GM19099 (cell line): Measurements from ENCODE around the gene TLN1.

ENCODE experiments used
- POLR2A ChIP-seq: IDR thresholded peaks from 3 replicates; pipeline ENCODE4 v1.6.1; 2011; ENCODE audit warnings: low read depth; ENCODE audit not compliant: insufficient read length; ENCODE audit errors: extremely low read depth

The TLN1 gene

DNA sequence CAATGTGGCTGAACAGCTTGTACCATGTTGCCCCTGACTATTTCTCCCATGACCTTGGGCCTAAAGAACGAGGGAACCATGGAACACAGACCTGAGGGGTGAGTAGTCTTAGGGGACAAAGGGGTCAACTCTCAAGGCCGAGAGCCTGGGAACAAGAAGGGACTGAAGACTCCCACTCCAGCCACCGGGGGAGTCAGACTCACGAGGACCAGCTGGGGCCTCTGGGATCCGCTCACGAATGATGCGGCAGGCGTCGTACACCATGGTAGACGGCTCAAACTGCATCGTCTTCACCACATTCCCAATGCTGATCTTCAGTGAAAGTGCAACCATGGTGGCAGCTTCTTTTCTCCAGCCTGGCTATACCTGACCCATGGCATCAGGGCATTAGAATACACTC, 6.6 kb downstream of the TLN1 start:
- TF ChIP-seq POLR2A = no peak

DNA sequence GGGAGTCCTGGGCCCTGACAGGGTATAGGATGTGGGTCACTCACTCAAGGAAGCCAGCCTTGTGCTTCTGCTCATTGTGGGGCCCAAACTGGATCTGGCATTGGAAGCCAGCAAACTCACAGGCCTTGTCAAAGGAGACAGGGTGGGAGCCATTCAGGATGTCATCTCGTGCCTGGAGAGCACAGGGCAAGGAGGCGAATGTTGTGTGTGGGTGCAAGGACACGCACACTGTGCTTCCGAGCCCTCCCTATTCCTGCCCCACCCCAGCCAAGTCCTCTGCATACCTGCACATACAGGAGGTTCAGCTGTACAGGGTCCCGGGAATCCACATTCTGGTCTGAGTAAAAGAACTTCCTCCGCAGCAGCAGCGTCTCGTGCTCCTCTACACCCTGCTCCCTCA, 8.1 kb downstream of the TLN1 start:
- no peak for TF ChIP-seq POLR2A

DNA sequence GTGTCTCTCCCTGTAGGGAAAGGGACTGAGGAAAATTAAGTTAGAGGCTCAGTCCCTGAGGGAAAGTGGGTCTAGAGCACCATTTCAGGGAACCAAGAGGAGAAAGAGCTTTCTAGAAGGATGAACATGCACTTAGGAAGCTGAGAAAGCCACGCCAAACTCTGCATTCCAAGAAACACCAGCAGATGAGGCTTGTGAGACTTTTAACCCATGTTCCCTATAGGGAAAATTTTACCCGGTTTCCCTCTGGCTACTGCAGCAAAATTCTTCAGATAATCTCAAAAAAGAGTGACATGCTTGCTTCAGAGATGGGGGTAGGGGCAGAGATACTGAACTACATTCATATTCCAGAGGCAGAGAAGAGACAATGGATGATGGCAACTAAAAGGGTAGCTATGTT, 8.6 kb downstream of the TLN1 start:
- TF ChIP-seq POLR2A = no peak

DNA sequence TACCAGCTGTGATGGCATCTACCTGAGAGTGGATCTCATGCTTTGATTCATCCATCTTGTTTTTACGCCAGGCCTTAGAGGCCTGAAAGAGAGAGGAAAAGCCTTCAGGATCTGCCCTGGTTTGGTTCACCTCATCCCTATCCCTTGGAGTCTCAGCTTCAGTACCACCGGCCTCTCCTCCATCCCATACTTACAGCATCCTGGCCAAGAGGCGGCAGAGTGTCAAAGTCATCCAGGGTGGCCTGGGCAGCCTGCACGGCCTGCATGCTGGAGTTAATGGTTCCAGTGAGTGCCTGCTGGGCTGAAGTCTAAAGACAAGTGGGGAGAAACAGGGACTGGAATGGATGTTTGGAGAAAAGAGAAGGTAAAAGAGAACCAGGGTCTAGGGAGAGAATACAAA, 12.4 kb downstream of the TLN1 start:
- no peak for TF ChIP-seq POLR2A

DNA sequence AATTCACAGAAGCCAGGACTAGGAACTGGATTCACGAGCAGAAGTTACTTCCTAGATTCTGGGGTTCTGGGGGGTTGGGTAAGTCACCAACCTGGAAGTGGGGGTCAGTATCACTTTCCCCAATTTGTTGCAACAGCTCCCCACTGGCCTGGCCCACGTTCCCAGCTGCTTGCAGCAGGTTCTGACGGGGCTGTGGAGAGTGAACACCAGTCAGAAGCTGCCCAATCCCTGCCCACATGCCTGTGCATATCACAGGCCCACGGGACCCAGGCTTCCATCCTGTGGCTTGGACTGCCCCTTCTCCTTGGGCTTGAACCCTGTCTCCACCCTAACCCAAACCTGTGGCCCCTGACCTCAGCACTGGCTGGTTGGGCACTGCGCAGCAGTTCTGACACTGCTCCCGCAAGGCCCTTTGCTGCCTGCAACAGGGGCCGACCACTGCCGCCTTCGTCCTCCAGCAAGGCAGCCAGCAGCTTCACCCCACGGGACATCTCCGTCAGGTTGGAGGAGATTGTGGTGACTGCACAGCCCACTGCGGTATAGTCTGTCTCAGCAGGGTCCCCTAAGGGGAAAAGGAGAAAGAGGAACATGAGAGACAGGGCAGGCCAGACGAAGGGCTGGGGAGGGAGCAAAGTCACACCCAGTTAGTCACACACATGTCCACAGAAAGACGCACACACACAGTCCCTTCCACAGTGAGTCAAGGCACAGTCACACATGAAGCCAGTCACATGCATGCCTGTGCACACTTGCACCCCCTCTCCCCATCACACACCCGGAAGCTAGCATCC, 13.1 kb downstream of the TLN1 start:
- TF ChIP-seq POLR2A = no peak

GRCh38 chr9:35717132-35717870, 14.7 kb downstream of the TLN1 start:
- no peak for TF ChIP-seq POLR2A

DNA sequence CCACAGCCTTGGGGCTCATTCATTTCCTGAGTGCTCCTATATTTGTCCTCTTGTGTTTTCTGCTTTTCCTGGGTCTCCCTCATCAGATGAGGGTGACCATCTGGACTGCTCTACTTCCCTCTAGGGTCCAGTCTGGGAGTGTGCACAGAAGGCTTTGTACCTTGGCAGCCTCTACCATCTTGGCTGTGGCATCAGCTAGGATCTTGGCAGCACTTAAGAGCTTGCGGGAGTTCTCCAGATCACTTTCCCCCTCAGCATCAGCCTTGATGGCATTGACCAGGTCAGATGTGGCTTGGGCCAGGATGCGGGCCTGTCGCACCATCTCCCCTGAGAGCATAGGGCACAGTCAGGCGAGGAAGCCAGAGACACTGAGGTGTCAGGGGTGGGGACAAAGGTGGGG, 15.8 kb downstream of the TLN1 start:
- TF ChIP-seq POLR2A = no peak

- no peak for TF ChIP-seq POLR2A
These were observed 17.3 kb downstream of the TLN1 start for GRCh38 chr9:35714579-35715252.

- TF ChIP-seq POLR2A = no peak
These were observed 17.9 kb downstream of the TLN1 start for GRCh38 chr9:35714123-35714522.

DNA sequence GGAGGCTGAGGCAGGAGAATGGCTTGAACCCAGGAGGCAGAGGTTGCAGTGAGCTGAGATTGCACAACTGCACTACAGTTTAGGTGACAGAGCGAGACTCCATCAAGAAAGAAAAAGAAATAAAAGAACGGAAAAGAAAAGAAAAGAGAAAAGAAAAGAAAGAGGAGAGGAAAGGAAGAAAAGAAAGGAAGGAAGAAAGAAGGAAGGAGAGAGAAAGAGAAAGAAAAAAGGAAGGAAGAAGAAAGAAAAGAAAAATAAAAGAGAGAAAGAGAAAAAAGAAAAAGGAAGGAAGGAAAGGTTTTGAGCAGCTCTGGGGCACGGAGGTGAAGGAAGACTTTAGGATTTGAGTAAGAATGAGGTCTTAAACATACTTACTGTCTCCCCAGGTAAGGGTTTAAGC, 18.4 kb downstream of the TLN1 start:
- TF ChIP-seq POLR2A = no peak

GRCh38 chr9:35712762-35713400, 19.1 kb downstream of the TLN1 start:
- no peak for TF ChIP-seq POLR2A

GRCh38 chr9:35711501-35712428, 20.2 kb downstream of the TLN1 start:
- TF ChIP-seq POLR2A = no peak

DNA sequence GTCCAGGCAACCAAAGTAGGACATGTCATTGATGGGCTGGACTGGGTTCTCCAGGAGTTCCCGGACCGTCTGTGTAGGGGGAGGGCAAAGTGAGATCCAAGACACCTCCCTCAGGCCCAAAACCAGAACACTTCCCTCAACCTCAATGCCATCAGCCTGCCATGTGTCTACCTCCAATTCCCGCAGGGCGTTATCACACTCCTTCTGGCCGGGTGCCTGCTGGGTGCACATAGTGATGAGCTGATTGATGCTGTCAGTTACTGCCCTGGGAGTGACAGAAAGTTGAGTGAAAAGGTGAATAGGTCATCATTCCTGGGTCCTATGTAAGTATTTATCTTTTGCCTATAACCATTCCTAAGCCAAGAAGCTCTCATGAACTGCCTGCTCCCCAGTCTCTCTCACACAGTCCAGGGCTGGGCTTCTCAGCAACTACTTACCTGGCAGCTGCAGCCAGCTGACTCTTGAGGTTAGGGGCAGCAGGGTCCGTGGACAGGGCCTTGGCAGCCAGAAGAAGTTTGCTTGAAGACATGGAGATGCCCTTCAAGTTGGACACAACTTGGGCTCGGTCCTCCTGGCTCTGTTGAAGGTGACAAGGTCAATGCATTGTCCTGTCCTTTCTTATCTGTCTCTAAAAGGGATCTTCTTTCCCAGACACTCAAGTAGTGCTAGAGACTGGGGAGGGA, 21.0 kb downstream of the TLN1 start:
- no peak for TF ChIP-seq POLR2A

DNA sequence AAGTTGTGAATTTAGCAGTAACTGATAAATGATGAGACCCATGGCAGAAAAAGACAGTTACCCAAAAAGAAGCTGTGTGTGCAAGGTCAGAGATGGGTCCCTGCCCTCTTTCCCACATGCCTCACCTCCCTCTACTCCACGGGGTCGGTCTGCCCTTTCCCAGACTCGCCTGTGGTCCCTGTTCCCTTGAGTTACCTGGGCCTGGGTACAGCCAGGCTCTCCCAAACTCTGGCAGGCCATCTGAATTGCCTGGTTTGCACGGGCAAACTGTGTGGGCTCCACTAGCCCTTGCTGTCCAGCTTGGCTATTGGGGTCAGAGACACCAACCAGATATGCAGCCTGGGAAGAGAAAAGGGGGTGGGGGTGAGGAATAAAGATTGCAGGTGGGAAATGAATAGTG, 23.8 kb downstream of the TLN1 start:
- no peak for TF ChIP-seq POLR2A

GRCh38 chr9:35706951-35707350, 25.0 kb downstream of the TLN1 start:
- TF ChIP-seq POLR2A = no peak
